Liver (tissue), 9 donors: Measurements from ENCODE around the gene FAM13A. TPM values are rescaled to one million over a fixed set of nuclear protein-coding genes. Genes with fewer than 3 reads are reported as not detected.

Experiments used
- DNase-seq: peaks from one replicate; pipeline ENCODE4 v3.0.0-alpha.2; 2017; ENCODE audit warnings: low spot score
- H3K27ac ChIP-seq, 2 donors: one replicate each; pipeline ENCODE4 v1.7.0; 2013; ENCODE audit warnings: inconsistent platforms in 2 of 2, low read length in 2 of 2, control low read depth in 1 of 2, low read depth in 1 of 2, mild to moderate bottlenecking in 1 of 2
- H3K27me3 ChIP-seq, 4 donors: one replicate each; pipeline versions ENCODE4 v1.6.1 to v1.7.0; 2013; ENCODE audit warnings: low read length in 3 of 4, inconsistent platforms in 1 of 4, mild to moderate bottlenecking in 1 of 4, moderate library complexity in 1 of 4; ENCODE audit not compliant: control insufficient read depth in 4 of 4, insufficient read depth in 4 of 4
- H3K36me3 ChIP-seq, 4 donors: one replicate each; pipeline versions ENCODE4 v1.6.1 to v1.7.0; 2013; ENCODE audit warnings: low read length in 3 of 4, mild to moderate bottlenecking in 3 of 4, low read depth in 1 of 4, moderate library complexity in 1 of 4; ENCODE audit not compliant: control insufficient read depth in 4 of 4, insufficient read depth in 3 of 4
- H3K4me1 ChIP-seq, 4 donors: one replicate each; pipeline versions ENCODE4 v1.6.1 to v1.7.0; 2013; ENCODE audit warnings: low read length in 3 of 4, mild to moderate bottlenecking in 3 of 4, moderate library complexity in 1 of 4; ENCODE audit not compliant: control insufficient read depth in 4 of 4, insufficient read depth in 4 of 4
- H3K4me3 ChIP-seq, 3 donors: one replicate each; pipeline versions ENCODE4 v1.6.1 to v1.7.0; 2013; ENCODE audit warnings: low read length in 3 of 3, control low read depth in 1 of 3, low read depth in 1 of 3, mild to moderate bottlenecking in 1 of 3
- H3K9ac ChIP-seq, 2 donors: one replicate each; pipeline ENCODE4 v1.7.0; 2013; ENCODE audit warnings: low read length in 2 of 2, mild to moderate bottlenecking in 2 of 2, moderate library complexity in 2 of 2, control low read depth in 1 of 2, low read depth in 1 of 2
- H3K9me3 ChIP-seq, 4 donors: one replicate each; pipeline versions ENCODE4 v1.6.1 to v1.7.0; 2013; ENCODE audit warnings: low read length in 3 of 4; ENCODE audit not compliant: control insufficient read depth in 4 of 4
- ATF3 ChIP-seq: IDR thresholded peaks from 2 replicates; pipeline ENCODE4 v1.6.1; 2016; ENCODE audit warnings: antibody characterized with exemption
- EGR1 ChIP-seq, 2 donors: IDR thresholded peaks; 2 replicates each; pipeline ENCODE4 v1.6.1; 2016 to 2018; ENCODE audit warnings: antibody characterized with exemption in 2 of 2, low read depth in 2 of 2
- FOXA1 ChIP-seq: IDR thresholded peaks from 2 replicates; pipeline ENCODE4 v1.6.1; 2016; ENCODE audit warnings: antibody characterized with exemption
- FOXA2 ChIP-seq: IDR thresholded peaks from 2 replicates; pipeline ENCODE4 v1.6.1; 2016; ENCODE audit warnings: antibody characterized with exemption
- GABPA ChIP-seq, 2 donors: IDR thresholded peaks in 1 of 2; conservative IDR thresholded peaks in 1 of 2; 2 replicates each; pipeline ENCODE4 v1.6.1; 2016; ENCODE audit warnings: antibody characterized with exemption in 2 of 2, mild to moderate bottlenecking in 1 of 2, moderate library complexity in 1 of 2
- HNF4A ChIP-seq, 2 donors: conservative IDR thresholded peaks; 2 replicates each; pipeline ENCODE4 v1.6.1; 2016; ENCODE audit warnings: antibody characterized with exemption in 2 of 2, mild to moderate bottlenecking in 2 of 2
- HNF4G ChIP-seq: IDR thresholded peaks from 2 replicates; pipeline ENCODE4 v1.6.1; 2016; ENCODE audit warnings: antibody characterized with exemption
- JUND ChIP-seq, 2 donors: IDR thresholded peaks; 2 replicates each; pipeline ENCODE4 v1.6.1; 2016; ENCODE audit warnings: antibody characterized with exemption in 2 of 2
- MAX ChIP-seq: IDR thresholded peaks from 2 replicates; pipeline ENCODE4 v1.6.1; 2016; ENCODE audit warnings: antibody characterized with exemption
- NR2F2 ChIP-seq: IDR thresholded peaks from 2 replicates; pipeline ENCODE4 v1.6.1; 2016; ENCODE audit warnings: antibody characterized with exemption
- RAD21 ChIP-seq, 2 donors: IDR thresholded peaks; 2 replicates each; pipeline ENCODE4 v1.6.1; 2016; ENCODE audit warnings: antibody characterized with exemption in 2 of 2, mild to moderate bottlenecking in 2 of 2
- REST ChIP-seq: IDR thresholded peaks from 2 replicates; pipeline ENCODE4 v1.6.1; 2016; ENCODE audit warnings: antibody characterized with exemption, mild to moderate bottlenecking
- RXRA ChIP-seq, 2 donors: IDR thresholded peaks; 2 replicates each; pipeline ENCODE4 v1.6.1; 2017 to 2018; ENCODE audit warnings: antibody characterized with exemption in 2 of 2, mild to moderate bottlenecking in 1 of 2
- SP1 ChIP-seq: IDR thresholded peaks from 2 replicates; pipeline ENCODE4 v1.6.1; 2018; ENCODE audit warnings: antibody characterized with exemption, mild to moderate bottlenecking
- TAF1 ChIP-seq: conservative IDR thresholded peaks from 2 replicates; pipeline ENCODE4 v1.6.1; 2016; ENCODE audit warnings: antibody characterized with exemption, mild to moderate bottlenecking
- YY1 ChIP-seq: IDR thresholded peaks from 2 replicates; pipeline ENCODE4 v1.6.1; 2016; ENCODE audit warnings: antibody characterized with exemption, mild to moderate bottlenecking
- ZBTB33 ChIP-seq: IDR thresholded peaks from 2 replicates; pipeline ENCODE4 v1.6.1; 2016; ENCODE audit warnings: antibody characterized with exemption
- WGBS: extraction: QIAGEN DNeasy Blood & Tissue Kit; methylation state at CpG from one replicate; pipeline ENCODE4 v1.1.7; 2013; 5-methylcytosine and 5-hydroxymethylcytosine counted together
- polyA plus RNA-seq, 2 donors: library from polyadenylated mRNA; stranded (reverse) in 1 of 2; unstranded in 1 of 2; fragments of 200-250 nt in 1 of 2; fragments of >200 nt in 1 of 2; fragmentation: Nextera tagmentation in 1 of 2; extraction: Ambion mirVana in 1 of 2; gene quantifications; one replicate each; pipeline versions ENCODE4 v1.2.1 to v1.2.3, GENCODE V29; 2013 to 2015
- total RNA-seq, 2 donors: library from RNA; depleted of rRNA; stranded (reverse); fragments of >200 nt; gene quantifications; one replicate each; pipeline ENCODE4 v1.2.3, GENCODE V29; 2014
- TF ChIP-seq, protein P1 (sequence below): fragments of 150-350 bp; IDR thresholded peaks from 2 replicates; pipeline ENCODE4 v1.5.1; 2017; ENCODE audit warnings: improper control_type of control experiment, low read depth, low read length; ENCODE audit not compliant: missing input control
- donor health status: healthy.
- donor health status: healthy.
- donor health status: healthy.
- donor health status: healthy.
- donor health status: healthy.

Gene FAM13A
- total and polyA plus RNA-seq, 4 donors = 14.9 to 52.9 (median 27.6) TPM

- WGBS = 61% methylated on average over 3 of the region's 3 CpGs
- Histone ChIP-seq H3K4me1 (peaks cover 6 to 32% (median 23%) of the 10 kb centered on the region in 4 donors), H3K9me3 (no peaks in the 10 kb centered on the region), H3K27ac (peak overlapping the region in 1 of 2 donors; percentile 36), H3K27me3 (no peaks in the 10 kb centered on the region), H3K4me3 (no peak overlapping the region), H3K9ac (no peak overlapping the region), H3K36me3 (peaks cover 0 to 15% (median 13%) of the 10 kb centered on the region in 4 donors)
- TF ChIP-seq ZBTB33 = no peak
- no peak for TF ChIP-seq REST
- TF ChIP-seq SP1 = no peak
- peak in 1 of 2 donors; percentile 4 for TF ChIP-seq RXRA (IDR thresholded peaks at IDR 0.05)
- TF ChIP-seq ATF3 = no peak
- TF ChIP-seq FOXA2 = no peak
- peak; percentile 23 to 31 for TF ChIP-seq HNF4A (conservative IDR thresholded peaks at IDR 0.05)
- DNase-seq = no peak
Measured at GRCh38 chr4:88744609-88745008, 312.4 kb downstream of the FAM13A start.

- TF ChIP-seq JUND (IDR thresholded peaks at IDR 0.05) (no peak), YY1 (no peak), RXRA (IDR thresholded peaks at IDR 0.05) (no peak), RAD21 (IDR thresholded peaks at IDR 0.05) (no peak), REST (no peak), EGR1 (IDR thresholded peaks at IDR 0.05; ENCODE audit: low read depth in 2 of 2) (no peak), GABPA (IDR thresholded peaks at IDR 0.05 in 1 of 2, conservative IDR thresholded peaks at IDR 0.05 in 1 of 2) (no peak), HNF4A (conservative IDR thresholded peaks at IDR 0.05) (no peak), FOXA1 (no peak), ATF3 (no peak), MAX (no peak), TAF1 (no peak), SP1 (no peak), ZBTB33 (no peak), HNF4G (no peak), NR2F2 (no peak), FOXA2 (no peak)
- TF ChIP-seq, protein P1, sequence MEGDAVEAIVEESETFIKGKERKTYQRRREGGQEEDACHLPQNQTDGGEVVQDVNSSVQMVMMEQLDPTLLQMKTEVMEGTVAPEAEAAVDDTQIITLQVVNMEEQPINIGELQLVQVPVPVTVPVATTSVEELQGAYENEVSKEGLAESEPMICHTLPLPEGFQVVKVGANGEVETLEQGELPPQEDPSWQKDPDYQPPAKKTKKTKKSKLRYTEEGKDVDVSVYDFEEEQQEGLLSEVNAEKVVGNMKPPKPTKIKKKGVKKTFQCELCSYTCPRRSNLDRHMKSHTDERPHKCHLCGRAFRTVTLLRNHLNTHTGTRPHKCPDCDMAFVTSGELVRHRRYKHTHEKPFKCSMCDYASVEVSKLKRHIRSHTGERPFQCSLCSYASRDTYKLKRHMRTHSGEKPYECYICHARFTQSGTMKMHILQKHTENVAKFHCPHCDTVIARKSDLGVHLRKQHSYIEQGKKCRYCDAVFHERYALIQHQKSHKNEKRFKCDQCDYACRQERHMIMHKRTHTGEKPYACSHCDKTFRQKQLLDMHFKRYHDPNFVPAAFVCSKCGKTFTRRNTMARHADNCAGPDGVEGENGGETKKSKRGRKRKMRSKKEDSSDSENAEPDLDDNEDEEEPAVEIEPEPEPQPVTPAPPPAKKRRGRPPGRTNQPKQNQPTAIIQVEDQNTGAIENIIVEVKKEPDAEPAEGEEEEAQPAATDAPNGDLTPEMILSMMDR = no peak
- DNase-seq = no peak
- Histone ChIP-seq H3K4me1 (peaks cover 6 to 32% (median 23%) of the 10 kb centered on the region in 4 donors), H3K9ac (no peak overlapping the region), H3K36me3 (peaks cover 0 to 6% (median 6%) of the 10 kb centered on the region in 4 donors), H3K9me3 (no peaks in the 10 kb centered on the region), H3K27ac (no peak overlapping the region), H3K4me3 (no peak overlapping the region), H3K27me3 (no peaks in the 10 kb centered on the region)
- 97% methylated on average over 3 of the region's 3 CpGs for WGBS
Measured at GRCh38 chr4:88743696-88744095, 313.3 kb downstream of the FAM13A start.
